ENCODE results near the gene NELFCD. TPM values are rescaled to one million over a fixed set of nuclear protein-coding genes. Genes with fewer than 3 reads are reported as not detected.

The NELFCD gene
- total and polyA plus RNA-seq, 9 of the 15 experiments (the other 6 are each of a cell fraction or from before 2014, with no cell fraction given) = 11.7 to 163 (median 96.5) TPM

DNA sequence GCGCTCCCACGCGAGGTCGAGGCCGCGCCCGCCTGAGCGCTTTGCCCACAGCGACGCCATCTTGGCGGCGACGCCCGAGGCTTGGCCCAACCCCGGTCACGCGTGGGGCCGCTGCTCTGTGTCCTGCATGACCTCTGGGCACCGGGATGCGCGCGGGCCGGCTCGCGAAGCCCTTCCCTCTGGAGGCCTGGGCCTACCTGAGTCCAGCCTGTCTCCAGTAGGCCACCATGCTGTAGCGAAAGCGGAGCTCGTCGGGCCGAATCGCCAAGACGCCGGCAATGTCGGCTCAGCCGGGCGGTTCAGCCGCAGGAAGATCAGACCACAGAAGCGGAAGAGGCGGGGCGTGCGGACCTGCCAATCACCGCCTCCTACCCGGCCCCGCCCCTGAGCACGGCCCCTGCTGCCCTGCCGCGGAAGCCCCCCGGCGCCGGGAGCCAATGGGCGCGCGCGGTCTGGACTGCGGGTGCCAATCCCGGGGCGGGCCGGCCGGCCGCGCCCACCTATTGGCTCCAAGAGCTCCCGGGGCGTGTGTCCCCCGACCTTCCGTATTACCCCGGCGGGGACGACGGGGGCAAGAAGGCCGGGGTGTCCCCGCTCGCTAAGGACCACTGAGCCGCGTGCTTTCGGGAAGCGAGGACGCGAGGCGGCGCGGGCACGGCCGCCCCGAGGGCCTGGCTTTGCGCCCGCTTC lies 51.1 kb downstream of the NELFCD start, which contains the start of gene ATP5F1E (continued):
- TF ChIP-seq, protein P1, sequence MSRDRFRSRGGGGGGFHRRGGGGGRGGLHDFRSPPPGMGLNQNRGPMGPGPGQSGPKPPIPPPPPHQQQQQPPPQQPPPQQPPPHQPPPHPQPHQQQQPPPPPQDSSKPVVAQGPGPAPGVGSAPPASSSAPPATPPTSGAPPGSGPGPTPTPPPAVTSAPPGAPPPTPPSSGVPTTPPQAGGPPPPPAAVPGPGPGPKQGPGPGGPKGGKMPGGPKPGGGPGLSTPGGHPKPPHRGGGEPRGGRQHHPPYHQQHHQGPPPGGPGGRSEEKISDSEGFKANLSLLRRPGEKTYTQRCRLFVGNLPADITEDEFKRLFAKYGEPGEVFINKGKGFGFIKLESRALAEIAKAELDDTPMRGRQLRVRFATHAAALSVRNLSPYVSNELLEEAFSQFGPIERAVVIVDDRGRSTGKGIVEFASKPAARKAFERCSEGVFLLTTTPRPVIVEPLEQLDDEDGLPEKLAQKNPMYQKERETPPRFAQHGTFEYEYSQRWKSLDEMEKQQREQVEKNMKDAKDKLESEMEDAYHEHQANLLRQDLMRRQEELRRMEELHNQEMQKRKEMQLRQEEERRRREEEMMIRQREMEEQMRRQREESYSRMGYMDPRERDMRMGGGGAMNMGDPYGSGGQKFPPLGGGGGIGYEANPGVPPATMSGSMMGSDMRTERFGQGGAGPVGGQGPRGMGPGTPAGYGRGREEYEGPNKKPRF (IDR thresholded peaks at IDR 0.05; ENCODE audit: low read depth, low read length) = no peak
- peak; percentile 78 for TF ChIP-seq ATF7 (IDR thresholded peaks at IDR 0.05)
- TF ChIP-seq, protein P2, sequence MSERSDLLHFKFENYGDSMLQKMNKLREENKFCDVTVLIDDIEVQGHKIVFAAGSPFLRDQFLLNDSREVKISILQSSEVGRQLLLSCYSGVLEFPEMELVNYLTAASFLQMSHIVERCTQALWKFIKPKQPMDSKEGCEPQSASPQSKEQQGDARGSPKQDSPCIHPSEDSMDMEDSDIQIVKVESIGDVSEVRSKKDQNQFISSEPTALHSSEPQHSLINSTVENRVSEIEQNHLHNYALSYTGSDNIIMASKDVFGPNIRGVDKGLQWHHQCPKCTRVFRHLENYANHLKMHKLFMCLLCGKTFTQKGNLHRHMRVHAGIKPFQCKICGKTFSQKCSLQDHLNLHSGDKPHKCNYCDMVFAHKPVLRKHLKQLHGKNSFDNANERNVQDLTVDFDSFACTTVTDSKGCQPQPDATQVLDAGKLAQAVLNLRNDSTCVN (CRISPR knock-in tag; IDR thresholded peaks at IDR 0.05) = peak; percentile 89; the same call in 1 of the 2 replicates
- TF ChIP-seq MYNN (IDR thresholded peaks at IDR 0.05) = no peak
- no peak for TF ChIP-seq MYNN (CRISPR knock-in tag; IDR thresholded peaks at IDR 0.05)
- no peak for TF ChIP-seq ZNF561 (CRISPR knock-in tag; conservative IDR thresholded peaks at IDR 0.05)
- TF ChIP-seq NCOA1 (IDR thresholded peaks at IDR 0.05; ENCODE audit: low read depth) = no peak
- TF ChIP-seq, protein P3, sequence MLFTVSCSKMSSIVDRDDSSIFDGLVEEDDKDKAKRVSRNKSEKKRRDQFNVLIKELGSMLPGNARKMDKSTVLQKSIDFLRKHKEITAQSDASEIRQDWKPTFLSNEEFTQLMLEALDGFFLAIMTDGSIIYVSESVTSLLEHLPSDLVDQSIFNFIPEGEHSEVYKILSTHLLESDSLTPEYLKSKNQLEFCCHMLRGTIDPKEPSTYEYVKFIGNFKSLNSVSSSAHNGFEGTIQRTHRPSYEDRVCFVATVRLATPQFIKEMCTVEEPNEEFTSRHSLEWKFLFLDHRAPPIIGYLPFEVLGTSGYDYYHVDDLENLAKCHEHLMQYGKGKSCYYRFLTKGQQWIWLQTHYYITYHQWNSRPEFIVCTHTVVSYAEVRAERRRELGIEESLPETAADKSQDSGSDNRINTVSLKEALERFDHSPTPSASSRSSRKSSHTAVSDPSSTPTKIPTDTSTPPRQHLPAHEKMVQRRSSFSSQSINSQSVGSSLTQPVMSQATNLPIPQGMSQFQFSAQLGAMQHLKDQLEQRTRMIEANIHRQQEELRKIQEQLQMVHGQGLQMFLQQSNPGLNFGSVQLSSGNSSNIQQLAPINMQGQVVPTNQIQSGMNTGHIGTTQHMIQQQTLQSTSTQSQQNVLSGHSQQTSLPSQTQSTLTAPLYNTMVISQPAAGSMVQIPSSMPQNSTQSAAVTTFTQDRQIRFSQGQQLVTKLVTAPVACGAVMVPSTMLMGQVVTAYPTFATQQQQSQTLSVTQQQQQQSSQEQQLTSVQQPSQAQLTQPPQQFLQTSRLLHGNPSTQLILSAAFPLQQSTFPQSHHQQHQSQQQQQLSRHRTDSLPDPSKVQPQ (CRISPR knock-in tag; IDR thresholded peaks at IDR 0.05; ENCODE audit: borderline replicate concordance) = peak; percentile 78; the same call in 1 of the 2 replicates
- no peak for TF ChIP-seq XRCC3 (IDR thresholded peaks at IDR 0.05)
- peak; percentile 62; the same call in 1 of the 2 replicates for TF ChIP-seq MBD2 (IDR thresholded peaks at IDR 0.05; ENCODE audit: borderline replicate concordance, low read depth)
- TF ChIP-seq ZNF696 (CRISPR knock-in tag; conservative IDR thresholded peaks at IDR 0.05) = no peak
- TF ChIP-seq HNRNPL (IDR thresholded peaks at IDR 0.05; ENCODE audit: low read depth, low read length) = peak; percentile 18; the same call in 1 of the 2 replicates
- TF ChIP-seq ZNF589 (CRISPR knock-in tag; IDR thresholded peaks at IDR 0.05; ENCODE audit: low read depth) = peak; percentile 96
- no peak for TF ChIP-seq CEBPG (CRISPR knock-in tag; IDR thresholded peaks at IDR 0.05)
- TF ChIP-seq CEBPG (tag; conservative IDR thresholded peaks at IDR 0.05 in 1 of 2, IDR thresholded peaks at IDR 0.05 in 1 of 2) = peak in 1 of 2 experiments; percentile 69; a peak in 2 of 4 replicates
